IPS-18c (cell line): ENCODE data around the gene NRXN2.

Experiments used
- H3K4me3 ChIP-seq: 2 replicates; pipeline ENCODE4 v1.7.0; 2013; ENCODE audit warnings: low read depth, mild to moderate bottlenecking, low read length, moderate library complexity; ENCODE audit not compliant: insufficient read depth
- H3K9me3 ChIP-seq: one replicate; pipeline ENCODE4 v1.6.1; 2013; ENCODE audit warnings: mild to moderate bottlenecking, low read length, moderate library complexity; ENCODE audit not compliant: control insufficient read depth, insufficient read depth

Gene NRXN2

GRCh38 chr11:64734811-64735724 lies 12.1 kb upstream of the NRXN2 start:
- no peaks in the 10 kb centered on the region for H3K9me3 ChIP-seq
- no peak overlapping the region for H3K4me3 ChIP-seq

GRCh38 chr11:64731601-64732000 lies 8.6 kb upstream of the NRXN2 start:
- Histone ChIP-seq H3K9me3 (no peaks in the 10 kb centered on the region), H3K4me3 (no peak overlapping the region)

GRCh38 chr11:64729851-64730382 lies 6.9 kb upstream of the NRXN2 start:
- Histone ChIP-seq H3K4me3 (peak overlapping the region; percentile 28), H3K9me3 (no peaks in the 10 kb centered on the region)

GRCh38 chr11:64728757-64729365 lies 5.9 kb upstream of the NRXN2 start:
- H3K9me3 ChIP-seq = no peaks in the 10 kb centered on the region

GRCh38 chr11:64726867-64727530 lies 4.0 kb upstream of the NRXN2 start:
- no peak overlapping the region for H3K4me3 ChIP-seq
- no peaks in the 10 kb centered on the region for H3K9me3 ChIP-seq

More at GRCh38 chr11:64728757-64729365, 5.9 kb upstream of the NRXN2 start:
- no peak overlapping the region for H3K4me3 ChIP-seq

- no peaks in the 10 kb centered on the region for H3K9me3 ChIP-seq
- H3K4me3 ChIP-seq = peak overlapping the region; percentile 9; the same call in 1 of the 2 replicates
Observed at GRCh38 chr11:64726211-64726641, 3.2 kb upstream of the NRXN2 start.

- Histone ChIP-seq H3K9me3 (no peaks in the 10 kb centered on the region), H3K4me3 (peak overlapping the region; percentile 9; the same call in 1 of the 2 replicates)
Observed at GRCh38 chr11:64724863-64725532, 2.0 kb upstream of the NRXN2 start.

GRCh38 chr11:64723907-64724862 lies 1.2 kb upstream of the NRXN2 start:
- Histone ChIP-seq H3K4me3 (no peak overlapping the region), H3K9me3 (no peaks in the 10 kb centered on the region)

GRCh38 chr11:64722141-64723065 lies 594 bp downstream of the NRXN2 start:
- no peak overlapping the region for H3K4me3 ChIP-seq

GRCh38 chr11:64721359-64721699 lies 1.7 kb downstream of the NRXN2 start:
- Histone ChIP-seq H3K9me3 (no peaks in the 10 kb centered on the region), H3K4me3 (no peak overlapping the region)

More at GRCh38 chr11:64722141-64723065, 594 bp downstream of the NRXN2 start:
- H3K9me3 ChIP-seq = no peaks in the 10 kb centered on the region

- Histone ChIP-seq H3K9me3 (no peaks in the 10 kb centered on the region), H3K4me3 (no peak overlapping the region)
Observed at GRCh38 chr11:64720640-64721358, 2.2 kb downstream of the NRXN2 start.

- no peaks in the 10 kb centered on the region for H3K9me3 ChIP-seq
- H3K4me3 ChIP-seq = no peak overlapping the region
Observed at GRCh38 chr11:64720167-64720566, 2.8 kb downstream of the NRXN2 start.

GRCh38 chr11:64719406-64719805 lies 3.6 kb downstream of the NRXN2 start:
- Histone ChIP-seq H3K9me3 (no peaks in the 10 kb centered on the region), H3K4me3 (no peak overlapping the region)

- no peaks in the 10 kb centered on the region for H3K9me3 ChIP-seq
- no peak overlapping the region for H3K4me3 ChIP-seq
Observed at GRCh38 chr11:64718780-64719124, 4.2 kb downstream of the NRXN2 start.
